ENCODE data around the gene RASGRP3. TPM values are rescaled to one million over a fixed set of nuclear protein-coding genes. Genes with fewer than 3 reads are reported as not detected.

RASGRP3 gene
- total RNA-seq, 2 experiments from 2014 or later, result 15.2 to 22.9 TPM

- Mint-ChIP-seq H3K27ac (peak overlapping the region; percentile 85), H3K27me3 (no peaks in the 10 kb centered on the region), H3K4me3 (peak overlapping the region; percentile 86), H3K9me3 (ENCODE audit: low read depth) (no peaks in the 10 kb centered on the region), H3K4me1 (peaks cover 28% of the 10 kb centered on the region), H3K36me3 (peaks cover 12% of the 10 kb centered on the region)
- CTCF ChIA-PET, result interaction anchor here (0.7 to 2.5 kb wide), 9 partner anchors 10 to 280 kb away, joined by 3 to 20 read pairs (median 3); partner anchors contain the start of gene RASGRP3
- ATAC-seq (peak; percentile 59), DNase-seq (peak; percentile 79)
These were observed 122.2 kb downstream of the RASGRP3 start for GRCh38 chr2:33598561-33599174.

GRCh38 chr2:33599175-33599942 lies 122.9 kb downstream of the RASGRP3 start, which contains the start of gene FAM98A:
Gene FAM98A, minus strand, starts transcription at chr2:33599299. Its CDS starts 78 bp downstream, at chr2:33599221.
- Mint-ChIP-seq H3K27me3 (no peaks in the 10 kb centered on the region), H3K27ac (peak within 1 kb of the TSS; percentile 85), H3K4me3 (peak within 1 kb of the TSS; percentile 86), H3K36me3 (peaks cover 9% of the 10 kb centered on the region), H3K9me3 (ENCODE audit: low read depth) (no peaks in the 10 kb centered on the region), H3K4me1 (peaks cover 26% of the 10 kb centered on the region)
- DNase-seq (peak; percentile 99), ATAC-seq (peak; percentile 92)
- CTCF ChIA-PET, result interaction anchor here (0.7 to 2.5 kb wide), 8 partner anchors 11 to 280 kb away, joined by 3 to 20 read pairs (median 3); partner anchors contain the start of gene RASGRP3

- peaks cover 22% of the 10 kb centered on the region for H3K4me1 Mint-ChIP-seq
- ATAC-seq, result no peak
- H3K27ac Mint-ChIP-seq, result peak overlapping the region; percentile 85
- peak overlapping the region; percentile 86 for H3K4me3 Mint-ChIP-seq
- CTCF ChIA-PET, result interaction anchor here (1.5 to 2.5 kb wide), 3 partner anchors 11 to 124 kb away, joined by 3 to 20 read pairs (median 15); partner anchors contain the start of gene RASGRP3
- no peaks in the 10 kb centered on the region for H3K9me3 Mint-ChIP-seq (ENCODE audit: low read depth)
- no peaks in the 10 kb centered on the region for H3K27me3 Mint-ChIP-seq
- peaks cover 6% of the 10 kb centered on the region for H3K36me3 Mint-ChIP-seq
- no peak for DNase-seq
These were observed 123.4 kb downstream of the RASGRP3 start for GRCh38 chr2:33599943-33600192.

GRCh38 chr2:33602201-33602830 lies 125.9 kb downstream of the RASGRP3 start:
- CTCF ChIA-PET, result no interaction called here
- H3K27me3 Mint-ChIP-seq, result no peaks in the 10 kb centered on the region
- no peak for ATAC-seq
- DNase-seq, result no peak
- H3K4me1 Mint-ChIP-seq, result peaks cover 14% of the 10 kb centered on the region
- H3K9me3 Mint-ChIP-seq (ENCODE audit: low read depth), result no peaks in the 10 kb centered on the region
- no peaks in the 10 kb centered on the region for H3K36me3 Mint-ChIP-seq
- H3K27ac Mint-ChIP-seq, result no peak overlapping the region
- no peak overlapping the region for H3K4me3 Mint-ChIP-seq

- DNase-seq (no peak), ATAC-seq (no peak)
- no peaks in the 10 kb centered on the region for H3K9me3 Mint-ChIP-seq (ENCODE audit: low read depth)
- H3K36me3 Mint-ChIP-seq, result no peaks in the 10 kb centered on the region
- no peaks in the 10 kb centered on the region for H3K27me3 Mint-ChIP-seq
- no peak overlapping the region for H3K4me3 Mint-ChIP-seq
- H3K27ac Mint-ChIP-seq, result no peak overlapping the region
- H3K4me1 Mint-ChIP-seq, result peaks cover 8% of the 10 kb centered on the region
- CTCF ChIA-PET, result no interaction called here
These were observed 127.0 kb downstream of the RASGRP3 start for GRCh38 chr2:33603416-33603815.

GRCh38 chr2:33605056-33605455 lies 128.6 kb downstream of the RASGRP3 start:
- DNase-seq, result no peak
- H3K4me1 Mint-ChIP-seq, result peaks cover under 1% of the 10 kb centered on the region
- H3K27me3 Mint-ChIP-seq, result no peaks in the 10 kb centered on the region
- no peak overlapping the region for H3K4me3 Mint-ChIP-seq
- no peaks in the 10 kb centered on the region for H3K36me3 Mint-ChIP-seq
- H3K9me3 Mint-ChIP-seq (ENCODE audit: low read depth), result no peaks in the 10 kb centered on the region
- no peak for ATAC-seq
- no peak overlapping the region for H3K27ac Mint-ChIP-seq
- CTCF ChIA-PET, result no interaction called here

GRCh38 chr2:33606100-33606499 lies 129.7 kb downstream of the RASGRP3 start:
- CTCF ChIA-PET, result no interaction called here
- Mint-ChIP-seq H3K4me3 (no peak overlapping the region), H3K4me1 (no peaks in the 10 kb centered on the region), H3K9me3 (ENCODE audit: low read depth) (no peaks in the 10 kb centered on the region), H3K27me3 (no peaks in the 10 kb centered on the region), H3K36me3 (no peaks in the 10 kb centered on the region), H3K27ac (no peak overlapping the region)
- ATAC-seq (no peak), DNase-seq (no peak)

GRCh38 chr2:33606622-33607021 lies 130.2 kb downstream of the RASGRP3 start:
- H3K4me3 Mint-ChIP-seq, result no peak overlapping the region
- no peaks in the 10 kb centered on the region for H3K9me3 Mint-ChIP-seq (ENCODE audit: low read depth)
- DNase-seq (no peak), ATAC-seq (no peak)
- H3K27ac Mint-ChIP-seq, result no peak overlapping the region
- no peaks in the 10 kb centered on the region for H3K36me3 Mint-ChIP-seq
- CTCF ChIA-PET, result no interaction called here
- H3K4me1 Mint-ChIP-seq, result no peaks in the 10 kb centered on the region
- H3K27me3 Mint-ChIP-seq, result no peaks in the 10 kb centered on the region

- Mint-ChIP-seq H3K4me3 (no peak overlapping the region), H3K27ac (no peak overlapping the region), H3K36me3 (no peaks in the 10 kb centered on the region), H3K9me3 (ENCODE audit: low read depth) (no peaks in the 10 kb centered on the region), H3K27me3 (no peaks in the 10 kb centered on the region), H3K4me1 (no peaks in the 10 kb centered on the region)
- CTCF ChIA-PET, result no interaction called here
- DNase-seq, result no peak
- ATAC-seq, result no peak
These were observed 130.8 kb downstream of the RASGRP3 start for GRCh38 chr2:33607251-33607721.

- CTCF ChIA-PET, result no interaction called here
- H3K36me3 Mint-ChIP-seq, result no peaks in the 10 kb centered on the region
- H3K9me3 Mint-ChIP-seq (ENCODE audit: low read depth), result no peaks in the 10 kb centered on the region
- DNase-seq, result no peak
- no peaks in the 10 kb centered on the region for H3K4me1 Mint-ChIP-seq
- H3K4me3 Mint-ChIP-seq, result no peak overlapping the region
- no peak for ATAC-seq
- no peaks in the 10 kb centered on the region for H3K27me3 Mint-ChIP-seq
- H3K27ac Mint-ChIP-seq, result no peak overlapping the region
These were observed 131.5 kb downstream of the RASGRP3 start for GRCh38 chr2:33607905-33608304.

GRCh38 chr2:33614190-33614589 lies 137.7 kb downstream of the RASGRP3 start:
- H3K36me3 Mint-ChIP-seq, result peaks cover 10% of the 10 kb centered on the region
- ATAC-seq (no peak), DNase-seq (no peak)
- peaks cover 5% of the 10 kb centered on the region for H3K4me1 Mint-ChIP-seq
- peaks cover 12% of the 10 kb centered on the region for H3K9me3 Mint-ChIP-seq (ENCODE audit: low read depth)
- no peak overlapping the region for H3K4me3 Mint-ChIP-seq
- CTCF ChIA-PET, result no interaction called here
- no peaks in the 10 kb centered on the region for H3K27me3 Mint-ChIP-seq
- no peak overlapping the region for H3K27ac Mint-ChIP-seq

Data from activated CD8-positive, alpha-beta memory T cell treated with anti-CD3 and anti-CD28 coated beads, Interleukin-2, amount 10 ng/mL, durations not matched to agents 7 days and 5 days (primary cell).